Activated T-helper 1 cell treated with anti-CD3 and anti-CD28 coated beads, Interleukin-2, amount 50 U/mL, for 16 hours (primary cell): Measurements from ENCODE around the gene GPRIN2.

Experiments
- DNase-seq, 2 donors: peaks; one replicate each; pipeline ENCODE4 v3.0.0-alpha.2; 2020; ENCODE audit warnings: low read depth in 1 of 2, low spot score in 1 of 2

GPRIN2 gene

GRCh38 chr10:46549171-46550075 is 7.0 kb downstream of the GPRIN2 start:
- no peak for DNase-seq

- DNase-seq = no peak
Observed at GRCh38 chr10:46548498-46549090, 7.9 kb downstream of the GPRIN2 start.

- peak in 1 of 2 donors; percentile 3 for DNase-seq
Observed at GRCh38 chr10:46547541-46548497, 8.6 kb downstream of the GPRIN2 start.

GRCh38 chr10:46546591-46547540 is 9.6 kb downstream of the GPRIN2 start:
- peak in 1 of 2 donors; percentile 3 for DNase-seq

- peak in 1 of 2 donors; percentile 3 for DNase-seq
Observed at GRCh38 chr10:46545861-46546590, 10.4 kb downstream of the GPRIN2 start.

GRCh38 chr10:46544989-46545791 is 11.3 kb downstream of the GPRIN2 start:
- peak in 1 of 2 donors; percentile 3 for DNase-seq

- peak in 1 of 2 donors; percentile 3 for DNase-seq
Observed at GRCh38 chr10:46543466-46544377, 12.7 kb downstream of the GPRIN2 start.

GRCh38 chr10:46542567-46543465 is 13.6 kb downstream of the GPRIN2 start:
- peak in 1 of 2 donors; percentile 3 for DNase-seq

GRCh38 chr10:46541735-46542566 is 14.5 kb downstream of the GPRIN2 start:
- DNase-seq = peak in 1 of 2 donors; percentile 2

- DNase-seq = peak in 1 of 2 donors; percentile 3
Observed at GRCh38 chr10:46541017-46541661, 15.3 kb downstream of the GPRIN2 start.

- DNase-seq = peak in 1 of 2 donors; percentile 1
Observed at GRCh38 chr10:46540412-46541016, 15.9 kb downstream of the GPRIN2 start.

GRCh38 chr10:46539596-46540411 is 16.7 kb downstream of the GPRIN2 start:
- DNase-seq = no peak

GRCh38 chr10:46538717-46539426 is 17.6 kb downstream of the GPRIN2 start:
- no peak for DNase-seq
